ENCODE results near the gene SPEG.
A peak's percentile ranks its signal among the peaks of the same experiment; 100 is the strongest.

Gene SPEG

DNA sequence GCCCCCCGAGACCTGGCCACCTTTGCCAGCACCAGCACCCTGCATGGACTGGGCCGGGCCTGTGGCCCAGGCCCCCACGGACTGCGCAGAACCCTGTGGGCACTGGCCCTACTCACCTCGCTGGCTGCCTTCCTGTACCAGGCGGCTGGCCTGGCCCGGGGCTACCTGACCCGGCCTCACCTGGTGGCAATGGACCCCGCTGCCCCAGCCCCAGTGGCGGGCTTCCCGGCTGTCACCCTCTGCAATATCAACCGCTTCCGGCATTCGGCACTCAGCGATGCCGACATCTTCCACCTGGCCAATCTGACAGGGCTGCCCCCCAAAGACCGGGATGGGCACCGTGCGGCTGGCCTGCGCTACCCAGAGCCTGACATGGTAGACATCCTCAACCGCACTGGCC lies 80.2 kb downstream of the SPEG start:
- peak; percentile 1; the same call in 1 of the 3 replicates for ATAC-seq

DNA sequence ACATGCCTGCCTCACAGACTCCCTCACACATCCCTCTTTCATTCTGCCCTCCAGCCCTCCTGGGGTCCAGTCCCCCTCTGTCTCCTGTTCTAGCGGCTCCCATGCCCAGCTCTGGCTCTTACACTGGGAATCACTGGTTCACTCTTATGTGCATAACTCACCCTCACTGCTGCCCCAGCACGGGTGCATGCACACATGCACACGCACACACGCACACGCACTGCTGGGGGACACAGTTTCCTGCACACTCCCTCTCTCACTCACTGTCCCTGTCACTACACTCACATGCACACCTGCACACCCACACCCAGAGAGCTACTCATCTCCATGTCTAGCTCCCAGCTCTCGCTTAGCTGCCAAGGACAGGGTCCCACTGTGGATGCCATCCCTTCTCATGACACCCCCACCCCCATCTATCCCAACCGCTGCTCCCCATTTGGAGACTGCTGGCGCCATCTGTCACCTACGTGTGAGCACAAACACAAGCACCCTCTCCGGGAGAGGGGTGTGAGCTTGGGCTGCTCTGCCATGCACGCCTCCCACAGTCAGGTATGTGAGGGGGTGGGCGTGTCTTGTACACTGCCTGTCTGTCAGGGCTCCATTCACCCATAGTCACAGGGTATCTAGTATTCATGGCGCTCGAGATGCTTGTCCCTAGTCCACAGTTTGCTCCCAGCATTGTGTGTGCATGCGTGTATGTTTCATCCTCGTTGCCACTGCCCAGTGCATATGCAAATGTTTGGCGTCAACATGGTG lies 81.4 kb downstream of the SPEG start:
- TF ChIP-seq, protein P1, sequence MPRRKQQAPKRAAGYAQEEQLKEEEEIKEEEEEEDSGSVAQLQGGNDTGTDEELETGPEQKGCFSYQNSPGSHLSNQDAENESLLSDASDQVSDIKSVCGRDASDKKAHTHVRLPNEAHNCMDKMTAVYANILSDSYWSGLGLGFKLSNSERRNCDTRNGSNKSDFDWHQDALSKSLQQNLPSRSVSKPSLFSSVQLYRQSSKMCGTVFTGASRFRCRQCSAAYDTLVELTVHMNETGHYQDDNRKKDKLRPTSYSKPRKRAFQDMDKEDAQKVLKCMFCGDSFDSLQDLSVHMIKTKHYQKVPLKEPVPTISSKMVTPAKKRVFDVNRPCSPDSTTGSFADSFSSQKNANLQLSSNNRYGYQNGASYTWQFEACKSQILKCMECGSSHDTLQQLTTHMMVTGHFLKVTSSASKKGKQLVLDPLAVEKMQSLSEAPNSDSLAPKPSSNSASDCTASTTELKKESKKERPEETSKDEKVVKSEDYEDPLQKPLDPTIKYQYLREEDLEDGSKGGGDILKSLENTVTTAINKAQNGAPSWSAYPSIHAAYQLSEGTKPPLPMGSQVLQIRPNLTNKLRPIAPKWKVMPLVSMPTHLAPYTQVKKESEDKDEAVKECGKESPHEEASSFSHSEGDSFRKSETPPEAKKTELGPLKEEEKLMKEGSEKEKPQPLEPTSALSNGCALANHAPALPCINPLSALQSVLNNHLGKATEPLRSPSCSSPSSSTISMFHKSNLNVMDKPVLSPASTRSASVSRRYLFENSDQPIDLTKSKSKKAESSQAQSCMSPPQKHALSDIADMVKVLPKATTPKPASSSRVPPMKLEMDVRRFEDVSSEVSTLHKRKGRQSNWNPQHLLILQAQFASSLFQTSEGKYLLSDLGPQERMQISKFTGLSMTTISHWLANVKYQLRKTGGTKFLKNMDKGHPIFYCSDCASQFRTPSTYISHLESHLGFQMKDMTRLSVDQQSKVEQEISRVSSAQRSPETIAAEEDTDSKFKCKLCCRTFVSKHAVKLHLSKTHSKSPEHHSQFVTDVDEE (CRISPR knock-in tag; IDR thresholded peaks at IDR 0.05), result no peak
- TF ChIP-seq ARNTL (CRISPR knock-in tag; IDR thresholded peaks at IDR 0.05; ENCODE audit: borderline replicate concordance, low read depth) (no peak), ZNF8 (CRISPR knock-in tag; IDR thresholded peaks at IDR 0.05) (no peak), ZNF70 (CRISPR knock-in tag; IDR thresholded peaks at IDR 0.05) (no peak), ZFP30 (CRISPR knock-in tag; IDR thresholded peaks at IDR 0.05) (no peak), ESRRG (CRISPR knock-in tag; IDR thresholded peaks at IDR 0.05) (no peak), SNAI2 (CRISPR knock-in tag; IDR thresholded peaks at IDR 0.05) (no peak), CSDC2 (CRISPR knock-in tag; IDR thresholded peaks at IDR 0.05) (no peak), ISL1 (CRISPR knock-in tag; IDR thresholded peaks at IDR 0.05) (no peak), ZNF565 (CRISPR knock-in tag; conservative IDR thresholded peaks at IDR 0.05; ENCODE audit: low read depth) (no peak), GLIS3 (CRISPR knock-in tag; IDR thresholded peaks at IDR 0.05) (no peak), TOX (CRISPR knock-in tag; IDR thresholded peaks at IDR 0.05; ENCODE audit: borderline replicate concordance) (no peak), ZC3H10 (CRISPR knock-in tag; IDR thresholded peaks at IDR 0.05) (no peak), PPARA (CRISPR knock-in tag; IDR thresholded peaks at IDR 0.05; ENCODE audit: borderline replicate concordance) (no peak), ZFP3 (CRISPR knock-in tag; IDR thresholded peaks at IDR 0.05) (no peak), RARB (CRISPR knock-in tag; IDR thresholded peaks at IDR 0.05) (no peak)
- TF ChIP-seq, protein P2, sequence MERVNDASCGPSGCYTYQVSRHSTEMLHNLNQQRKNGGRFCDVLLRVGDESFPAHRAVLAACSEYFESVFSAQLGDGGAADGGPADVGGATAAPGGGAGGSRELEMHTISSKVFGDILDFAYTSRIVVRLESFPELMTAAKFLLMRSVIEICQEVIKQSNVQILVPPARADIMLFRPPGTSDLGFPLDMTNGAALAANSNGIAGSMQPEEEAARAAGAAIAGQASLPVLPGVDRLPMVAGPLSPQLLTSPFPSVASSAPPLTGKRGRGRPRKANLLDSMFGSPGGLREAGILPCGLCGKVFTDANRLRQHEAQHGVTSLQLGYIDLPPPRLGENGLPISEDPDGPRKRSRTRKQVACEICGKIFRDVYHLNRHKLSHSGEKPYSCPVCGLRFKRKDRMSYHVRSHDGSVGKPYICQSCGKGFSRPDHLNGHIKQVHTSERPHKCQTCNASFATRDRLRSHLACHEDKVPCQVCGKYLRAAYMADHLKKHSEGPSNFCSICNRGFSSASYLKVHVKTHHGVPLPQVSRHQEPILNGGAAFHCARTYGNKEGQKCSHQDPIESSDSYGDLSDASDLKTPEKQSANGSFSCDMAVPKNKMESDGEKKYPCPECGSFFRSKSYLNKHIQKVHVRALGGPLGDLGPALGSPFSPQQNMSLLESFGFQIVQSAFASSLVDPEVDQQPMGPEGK (CRISPR knock-in tag; IDR thresholded peaks at IDR 0.05; ENCODE audit: borderline replicate concordance), result no peak
- TF ChIP-seq, protein P3, sequence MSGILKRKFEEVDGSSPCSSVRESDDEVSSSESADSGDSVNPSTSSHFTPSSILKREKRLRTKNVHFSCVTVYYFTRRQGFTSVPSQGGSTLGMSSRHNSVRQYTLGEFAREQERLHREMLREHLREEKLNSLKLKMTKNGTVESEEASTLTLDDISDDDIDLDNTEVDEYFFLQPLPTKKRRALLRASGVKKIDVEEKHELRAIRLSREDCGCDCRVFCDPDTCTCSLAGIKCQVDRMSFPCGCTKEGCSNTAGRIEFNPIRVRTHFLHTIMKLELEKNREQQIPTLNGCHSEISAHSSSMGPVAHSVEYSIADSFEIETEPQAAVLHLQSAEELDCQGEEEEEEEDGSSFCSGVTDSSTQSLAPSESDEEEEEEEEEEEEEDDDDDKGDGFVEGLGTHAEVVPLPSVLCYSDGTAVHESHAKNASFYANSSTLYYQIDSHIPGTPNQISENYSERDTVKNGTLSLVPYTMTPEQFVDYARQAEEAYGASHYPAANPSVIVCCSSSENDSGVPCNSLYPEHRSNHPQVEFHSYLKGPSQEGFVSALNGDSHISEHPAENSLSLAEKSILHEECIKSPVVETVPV (CRISPR knock-in tag; IDR thresholded peaks at IDR 0.05), result no peak
- TF ChIP-seq, protein P4, sequence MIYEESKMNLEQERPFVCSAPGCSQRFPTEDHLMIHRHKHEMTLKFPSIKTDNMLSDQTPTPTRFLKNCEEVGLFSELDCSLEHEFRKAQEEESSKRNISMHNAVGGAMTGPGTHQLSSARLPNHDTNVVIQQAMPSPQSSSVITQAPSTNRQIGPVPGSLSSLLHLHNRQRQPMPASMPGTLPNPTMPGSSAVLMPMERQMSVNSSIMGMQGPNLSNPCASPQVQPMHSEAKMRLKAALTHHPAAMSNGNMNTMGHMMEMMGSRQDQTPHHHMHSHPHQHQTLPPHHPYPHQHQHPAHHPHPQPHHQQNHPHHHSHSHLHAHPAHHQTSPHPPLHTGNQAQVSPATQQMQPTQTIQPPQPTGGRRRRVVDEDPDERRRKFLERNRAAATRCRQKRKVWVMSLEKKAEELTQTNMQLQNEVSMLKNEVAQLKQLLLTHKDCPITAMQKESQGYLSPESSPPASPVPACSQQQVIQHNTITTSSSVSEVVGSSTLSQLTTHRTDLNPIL (CRISPR knock-in tag; IDR thresholded peaks at IDR 0.05; ENCODE audit: low read depth), result no peak
- ATAC-seq, result no peak

More for the DNA sequence above, 80.2 kb downstream of the SPEG start:
- no peak for TF ChIP-seq GLIS3 (CRISPR knock-in tag; IDR thresholded peaks at IDR 0.05)
- TF ChIP-seq TOX (CRISPR knock-in tag; IDR thresholded peaks at IDR 0.05; ENCODE audit: borderline replicate concordance), result no peak
- TF ChIP-seq, protein P5, sequence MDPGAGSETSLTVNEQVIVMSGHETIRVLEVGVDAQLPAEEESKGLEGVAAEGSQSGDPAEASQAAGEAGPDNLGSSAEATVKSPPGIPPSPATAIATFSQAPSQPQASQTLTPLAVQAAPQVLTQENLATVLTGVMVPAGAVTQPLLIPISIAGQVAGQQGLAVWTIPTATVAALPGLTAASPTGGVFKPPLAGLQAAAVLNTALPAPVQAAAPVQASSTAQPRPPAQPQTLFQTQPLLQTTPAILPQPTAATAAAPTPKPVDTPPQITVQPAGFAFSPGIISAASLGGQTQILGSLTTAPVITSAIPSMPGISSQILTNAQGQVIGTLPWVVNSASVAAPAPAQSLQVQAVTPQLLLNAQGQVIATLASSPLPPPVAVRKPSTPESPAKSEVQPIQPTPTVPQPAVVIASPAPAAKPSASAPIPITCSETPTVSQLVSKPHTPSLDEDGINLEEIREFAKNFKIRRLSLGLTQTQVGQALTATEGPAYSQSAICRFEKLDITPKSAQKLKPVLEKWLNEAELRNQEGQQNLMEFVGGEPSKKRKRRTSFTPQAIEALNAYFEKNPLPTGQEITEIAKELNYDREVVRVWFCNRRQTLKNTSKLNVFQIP (CRISPR knock-in tag; IDR thresholded peaks at IDR 0.05; ENCODE audit: borderline replicate concordance, low read depth), result no peak

DNA sequence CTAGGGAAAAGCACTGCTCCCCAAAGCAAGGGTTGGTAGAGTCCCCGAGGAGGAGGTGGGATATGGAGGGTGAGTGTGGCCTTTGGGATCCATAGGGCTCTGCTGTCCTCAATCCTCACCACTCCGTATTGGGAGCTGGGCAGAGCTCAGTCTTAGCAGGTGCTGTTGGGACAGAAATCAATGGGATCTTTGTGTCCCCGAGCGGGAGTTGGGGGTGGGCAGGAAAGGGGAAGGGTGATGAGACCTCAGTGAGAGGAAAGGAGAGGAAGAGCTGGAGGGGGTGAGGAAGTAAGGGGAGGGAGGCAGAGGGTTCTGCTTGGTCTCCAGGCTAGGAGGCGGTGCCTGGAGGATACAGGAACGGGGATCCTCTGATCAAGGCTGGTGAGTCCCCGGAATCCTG lies 82.2 kb downstream of the SPEG start:
- ATAC-seq, result no peak
- TF ChIP-seq ZFP30 (CRISPR knock-in tag; IDR thresholded peaks at IDR 0.05) (no peak), ARNTL (CRISPR knock-in tag; IDR thresholded peaks at IDR 0.05; ENCODE audit: borderline replicate concordance, low read depth) (no peak), SNAI2 (CRISPR knock-in tag; IDR thresholded peaks at IDR 0.05) (no peak), ISL1 (CRISPR knock-in tag; IDR thresholded peaks at IDR 0.05) (no peak), ZNF565 (CRISPR knock-in tag; conservative IDR thresholded peaks at IDR 0.05; ENCODE audit: low read depth) (no peak), ZNF70 (CRISPR knock-in tag; IDR thresholded peaks at IDR 0.05) (no peak), GLIS3 (CRISPR knock-in tag; IDR thresholded peaks at IDR 0.05) (no peak), OSR1 (CRISPR knock-in tag; IDR thresholded peaks at IDR 0.05) (no peak), ZC3H10 (CRISPR knock-in tag; IDR thresholded peaks at IDR 0.05) (no peak), CSDC2 (CRISPR knock-in tag; IDR thresholded peaks at IDR 0.05) (no peak), PPARA (CRISPR knock-in tag; IDR thresholded peaks at IDR 0.05; ENCODE audit: borderline replicate concordance) (no peak), ESRRG (CRISPR knock-in tag; IDR thresholded peaks at IDR 0.05) (no peak)
- TF ChIP-seq, protein P2 (CRISPR knock-in tag; IDR thresholded peaks at IDR 0.05; ENCODE audit: borderline replicate concordance), result no peak
- TF ChIP-seq, protein P5 (CRISPR knock-in tag; IDR thresholded peaks at IDR 0.05; ENCODE audit: borderline replicate concordance, low read depth), result no peak
- TF ChIP-seq, protein P4 (CRISPR knock-in tag; IDR thresholded peaks at IDR 0.05; ENCODE audit: low read depth), result no peak

All from SK-N-SH treated with all-trans-retinoic acid at 6 μM for 48 hours (cell line).